Measurements from ENCODE around the gene TMEM236. TPM values are rescaled to one million over a fixed set of nuclear protein-coding genes. Genes with fewer than 3 reads are reported as not detected.

TMEM236 gene
- total RNA-seq, 1 experiment from 2014 or later = 0.07 TPM

DNA sequence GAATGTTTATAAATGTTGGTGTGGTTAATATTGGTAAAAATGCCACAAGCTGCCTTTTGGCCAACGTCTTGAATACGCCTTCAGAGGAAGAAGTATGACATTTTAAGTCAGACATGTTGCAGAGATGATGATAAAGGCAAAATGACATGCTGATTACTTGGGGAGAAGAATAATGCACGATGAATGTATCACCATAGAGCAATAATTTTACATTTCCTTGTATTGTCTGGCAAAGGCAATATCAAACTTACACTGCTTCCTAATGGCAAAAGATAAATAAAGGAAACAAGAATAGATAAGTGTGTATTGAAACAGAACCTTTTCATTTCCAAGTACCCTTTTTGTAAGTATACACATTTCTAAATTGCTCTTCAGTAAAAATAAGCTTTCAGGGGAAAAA lies 65.8 kb downstream of the TMEM236 start:
- TF ChIP-seq JUND (IDR thresholded peaks at IDR 0.05) (no peak), REST (IDR thresholded peaks at IDR 0.05; ENCODE audit: low read depth) (no peak), POLR2AphosphoS5 (IDR thresholded peaks at IDR 0.05; ENCODE audit: low read depth, low read length) (no peak), EZH2phosphoT487 (IDR thresholded peaks at IDR 0.05; ENCODE audit: borderline replicate concordance) (no peak), ELF1 (IDR thresholded peaks at IDR 0.05; ENCODE audit: borderline replicate concordance, low read depth) (no peak), CEBPB (IDR thresholded peaks at IDR 0.05; ENCODE audit: low read depth) (no peak)
- Histone ChIP-seq H3K4me1 (ENCODE audit: control insufficient read depth in 1 of 2, insufficient read depth in 2 of 2, low read length in 2 of 2) (no peaks in the 10 kb centered on the region), H4K20me1 (ENCODE audit: insufficient read depth) (no peaks in the 10 kb centered on the region), H3K9me2 (ENCODE audit: insufficient read depth) (no peaks in the 10 kb centered on the region), H3K36me3 (ENCODE audit: control insufficient read depth in 1 of 2, insufficient read depth in 2 of 2, low read length in 2 of 2) (no peaks in the 10 kb centered on the region), H2AFZ (ENCODE audit: low read depth, low read length, poor library complexity, severe bottlenecking) (no peak overlapping the region), H3K79me2 (ENCODE audit: insufficient read depth, low read length) (no peaks in the 10 kb centered on the region), H3K27me3 (ENCODE audit: insufficient read depth, low read length) (no peaks in the 10 kb centered on the region), H3K4me3 (replicated peaks in 1 of 2; ENCODE audit: low read depth in 1 of 2, low read length in 2 of 2) (no peak overlapping the region), H3K9ac (ENCODE audit: low read length) (no peak overlapping the region), H3K9me3 (ENCODE audit: control insufficient read depth in 1 of 2, insufficient read depth in 1 of 2, low read depth in 1 of 2, low read length in 2 of 2) (no peaks in the 10 kb centered on the region), H3K4me2 (ENCODE audit: low read length) (no peak overlapping the region), H3K27ac (ENCODE audit: low read depth, low read length) (no peak overlapping the region)
- ChIA-PET CTCF (no interaction called here), RAD21 (ENCODE audit: low non-redundant PET in 1 of 2, low total read pairs in 2 of 2, uncharacterized antibody in 2 of 2, unreplicated experiment in 2 of 2) (no interaction called here), POLR2A (no interaction called here)
- ATAC-seq (no peak), DNase-seq (ENCODE audit: low read depth, low spot score) (no peak)
- no TSS peak for BruUV-seq (replicated peaks)
- intact Hi-C loops (cut with micrococcal nuclease) = loop anchor here (5.0 kb wide), 1 partner anchor 60 kb away; no protein-coding TSS in a partner anchor

DNA sequence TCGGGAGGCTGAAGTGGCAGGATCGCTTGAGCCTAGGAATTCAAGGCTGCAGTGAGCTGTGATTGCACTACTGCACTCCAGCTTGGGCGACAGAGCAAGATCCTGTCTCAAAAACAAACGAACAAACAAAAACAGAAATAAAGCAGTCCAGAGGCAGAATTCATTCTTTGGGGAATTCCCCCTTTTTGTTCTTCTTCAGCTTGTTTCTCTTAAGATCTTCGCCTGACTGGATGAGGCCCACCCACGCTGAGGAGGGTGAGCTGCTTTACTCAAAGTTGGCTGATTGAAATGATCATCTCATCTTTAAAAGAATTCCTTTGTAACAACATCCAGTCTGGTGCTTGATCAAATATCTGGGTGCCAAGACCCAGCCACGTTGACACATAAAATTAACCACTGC lies 67.8 kb downstream of the TMEM236 start:
- ChIA-PET CTCF (no interaction called here), RAD21 (ENCODE audit: low non-redundant PET in 1 of 2, low total read pairs in 2 of 2, uncharacterized antibody in 2 of 2, unreplicated experiment in 2 of 2) (no interaction called here), POLR2A (no interaction called here)
- Histone ChIP-seq H3K27me3 (ENCODE audit: insufficient read depth, low read length) (0 out of 2 replicates have a peak, but pooled peaks cover 5% of the 10 kb centered on the region), H2AFZ (ENCODE audit: low read depth, low read length, poor library complexity, severe bottlenecking) (no peak overlapping the region), H3K9me3 (ENCODE audit: control insufficient read depth in 1 of 2, insufficient read depth in 1 of 2, low read depth in 1 of 2, low read length in 2 of 2) (no peaks in the 10 kb centered on the region), H4K20me1 (ENCODE audit: insufficient read depth) (no peaks in the 10 kb centered on the region), H3K4me3 (replicated peaks in 1 of 2; ENCODE audit: low read depth in 1 of 2, low read length in 2 of 2) (no peak overlapping the region), H3K4me1 (ENCODE audit: control insufficient read depth in 1 of 2, insufficient read depth in 2 of 2, low read length in 2 of 2) (no peaks in the 10 kb centered on the region), H3K27ac (ENCODE audit: low read depth, low read length) (no peak overlapping the region), H3K36me3 (ENCODE audit: control insufficient read depth in 1 of 2, insufficient read depth in 2 of 2, low read length in 2 of 2) (no peaks in the 10 kb centered on the region), H3K79me2 (ENCODE audit: insufficient read depth, low read length) (no peaks in the 10 kb centered on the region), H3K9ac (ENCODE audit: low read length) (no peak overlapping the region), H3K4me2 (ENCODE audit: low read length) (no peak overlapping the region), H3K9me2 (ENCODE audit: insufficient read depth) (no peaks in the 10 kb centered on the region)
- DNase-seq (ENCODE audit: low read depth, low spot score) (no peak), ATAC-seq (no peak)
- BruUV-seq (replicated peaks) = no TSS peak
- intact Hi-C loops (cut with micrococcal nuclease) = loop anchor here (5.0 kb wide), 1 partner anchor 57 kb away; no protein-coding TSS in a partner anchor
- no peak for TF ChIP-seq MAX (IDR thresholded peaks at IDR 0.05)
- no peak for TF ChIP-seq REST (IDR thresholded peaks at IDR 0.05; ENCODE audit: low read depth)
- TF ChIP-seq, protein P1, sequence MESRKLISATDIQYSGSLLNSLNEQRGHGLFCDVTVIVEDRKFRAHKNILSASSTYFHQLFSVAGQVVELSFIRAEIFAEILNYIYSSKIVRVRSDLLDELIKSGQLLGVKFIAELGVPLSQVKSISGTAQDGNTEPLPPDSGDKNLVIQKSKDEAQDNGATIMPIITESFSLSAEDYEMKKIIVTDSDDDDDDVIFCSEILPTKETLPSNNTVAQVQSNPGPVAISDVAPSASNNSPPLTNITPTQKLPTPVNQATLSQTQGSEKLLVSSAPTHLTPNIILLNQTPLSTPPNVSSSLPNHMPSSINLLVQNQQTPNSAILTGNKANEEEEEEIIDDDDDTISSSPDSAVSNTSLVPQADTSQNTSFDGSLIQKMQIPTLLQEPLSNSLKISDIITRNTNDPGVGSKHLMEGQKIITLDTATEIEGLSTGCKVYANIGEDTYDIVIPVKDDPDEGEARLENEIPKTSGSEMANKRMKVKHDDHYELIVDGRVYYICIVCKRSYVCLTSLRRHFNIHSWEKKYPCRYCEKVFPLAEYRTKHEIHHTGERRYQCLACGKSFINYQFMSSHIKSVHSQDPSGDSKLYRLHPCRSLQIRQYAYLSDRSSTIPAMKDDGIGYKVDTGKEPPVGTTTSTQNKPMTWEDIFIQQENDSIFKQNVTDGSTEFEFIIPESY (IDR thresholded peaks at IDR 0.05; ENCODE audit: extremely low read depth, insufficient replicate concordance, low read length) = no peak
- no peak for TF ChIP-seq POLR2A (IDR thresholded peaks at IDR 0.05; ENCODE audit: borderline replicate concordance, extremely low read depth, insufficient read depth, insufficient read length)
- TF ChIP-seq SP1 (IDR thresholded peaks at IDR 0.05; ENCODE audit: low read depth) = no peak
- TF ChIP-seq CBX3 (IDR thresholded peaks at IDR 0.05; ENCODE audit: low read depth) = no peak
- TF ChIP-seq SRF (IDR thresholded peaks at IDR 0.05; ENCODE audit: low read depth) = no peak

Measured in HCT116 (cell line).